Panc1 (cell line): Measurements from ENCODE around the gene MREG. TPM values are rescaled to one million over a fixed set of nuclear protein-coding genes. Genes with fewer than 3 reads are reported as not detected.

Experiments
- ATAC-seq: fragments of 200-7000 bp; cut with Tn5 transposase; 2 replicates; pipeline ENCODE4 v1.9.1; 2020; ENCODE audit warnings: mild to moderate bottlenecking, moderate library complexity
- BruUV-seq: library from RNA; stranded (reverse); fragments of 400-500 nt; replicated peaks from 2 replicates; lab custom pipeline; 2021; lab: Mats Ljungman, UMichigan
- CTCF ChIA-PET: fragments of 300-600 bp; sonication (Branson Sonifier 250); formaldehyde crosslinking; loops from one replicate; lab custom pipeline; 2022; ENCODE audit warnings: antibody characterized with exemption; lab: Charles Lee
- POLR2A ChIA-PET: fragments of 300-600 bp; sonication (Branson Sonifier 250); formaldehyde crosslinking; loops from one replicate; lab custom pipeline; 2022; ENCODE audit warnings: antibody characterized with exemption; lab: Charles Lee
- DNase-seq: peaks from one replicate; pipeline ENCODE4 v3.0.0-alpha.2; 2010; ENCODE audit warnings: low read depth, low spot score
- H3K27ac ChIP-seq: 2 replicates; pipeline ENCODE4 v1.5.1; 2011; ENCODE audit warnings: mild to moderate bottlenecking, low read length, inconsistent platforms
- H3K27me3 ChIP-seq: fragments of 200-500 bp; sonication (Bioruptor generic); 2 replicates; pipeline ENCODE4 v1.6.0; 2014; ENCODE audit warnings: low read length, inconsistent platforms; ENCODE audit not compliant: control insufficient read depth, insufficient read depth
- H3K36me3 ChIP-seq: fragments of 200-500 bp; sonication (Bioruptor generic); 2 replicates; pipeline ENCODE4 v1.5.1; 2014; ENCODE audit warnings: inconsistent platforms, mild to moderate bottlenecking, low read length, moderate library complexity; ENCODE audit not compliant: control insufficient read depth, insufficient read depth
- H3K4me1 ChIP-seq: 2 replicates; pipeline ENCODE4 v1.5.1; 2011; ENCODE audit warnings: inconsistent platforms, mild to moderate bottlenecking, low read length, moderate library complexity; ENCODE audit not compliant: control insufficient read depth, insufficient read depth
- H3K4me3 ChIP-seq, 2 experiments: 2 replicates each; pipeline ENCODE4 v1.5.1; 2011 to 2012; ENCODE audit warnings: low read depth in 2 of 2, low read length in 2 of 2, mild to moderate bottlenecking in 2 of 2, inconsistent platforms in 1 of 2, moderate library complexity in 1 of 2
- H3K9me3 ChIP-seq: fragments of 200-500 bp; sonication (Bioruptor generic); 2 replicates; pipeline ENCODE4 v1.5.1; 2014; ENCODE audit warnings: low read depth, mild to moderate bottlenecking, inconsistent platforms, low read length, moderate library complexity; ENCODE audit not compliant: control insufficient read depth, insufficient read depth
- POLR2AphosphoS5 ChIP-seq: IDR thresholded peaks from 2 replicates; pipeline ENCODE4 v1.6.1; 2012; ENCODE audit warnings: mild to moderate bottlenecking, low read depth, low read length, moderate library complexity
- SIN3A ChIP-seq: IDR thresholded peaks from 2 replicates; pipeline ENCODE4 v1.6.1; 2012; ENCODE audit warnings: low read depth, mild to moderate bottlenecking, low read length, moderate library complexity, borderline replicate concordance; ENCODE audit not compliant: insufficient read depth
- TCF7L2 ChIP-seq: IDR thresholded peaks from 2 replicates; pipeline ENCODE4 v1.6.1; 2011; ENCODE audit warnings: mild to moderate bottlenecking, low read depth, low read length, inconsistent platforms
- in situ Hi-C: cut with HindIII; loops from 2 replicates; pipeline ENCODE4 v1.10.0; 2016; ENCODE audit warnings: low sequenced_read_pairs, low pct_unique_long_range_greater_than_20kb
- intact Hi-C: fragments of 100-400 bp; cut with micrococcal nuclease; formaldehyde crosslinking; loops from one replicate; pipeline ENCODE4 v1.10.0; 2022; ENCODE audit not compliant: unreplicated experiment
- total RNA-seq: library from RNA; stranded (reverse); gene quantifications from one replicate; pipeline ENCODE4 v1.2.1, GENCODE V29; 2021; ENCODE audit not compliant: unreplicated experiment
- TF ChIP-seq, protein P1 (sequence below): fragments of 450-650 bp; IDR thresholded peaks from 2 replicates; pipeline ENCODE4 v1.5.1; 2017; ENCODE audit warnings: mild to moderate bottlenecking
- TF ChIP-seq, protein P2 (sequence below), 2 experiments: IDR thresholded peaks; 2 replicates each; pipeline ENCODE4 v1.6.1; 2011 to 2012; ENCODE audit warnings: low read depth in 2 of 2, control low read depth in 1 of 2, low read length in 1 of 2, mild to moderate bottlenecking in 1 of 2, moderate library complexity in 1 of 2; ENCODE audit not compliant: insufficient read depth in 1 of 2

The MREG gene
- total RNA-seq, 1 experiment from 2014 or later: 19.2 TPM

DNA sequence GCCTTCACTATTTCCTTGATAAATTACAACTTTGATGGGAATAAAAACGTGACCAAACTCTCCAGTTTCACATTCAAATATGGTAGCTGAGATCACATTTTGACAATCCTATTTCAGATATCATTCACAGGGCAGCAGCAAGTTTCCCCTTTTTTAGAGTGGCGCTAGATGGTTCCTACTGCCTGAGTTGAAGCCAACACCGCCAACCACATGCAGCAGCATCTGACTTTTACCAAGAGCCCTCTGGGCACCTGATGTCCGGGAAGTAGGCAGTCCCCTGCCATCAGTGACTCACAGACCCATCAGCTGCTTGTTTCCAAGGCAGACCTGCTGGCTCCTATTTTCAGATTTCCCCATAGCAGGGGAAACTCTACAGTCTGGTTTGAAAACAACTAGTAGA, 4.0 kb upstream of the MREG start:
- Histone ChIP-seq H3K27me3 (no peaks in the 10 kb centered on the region), H3K27ac (no peak overlapping the region), H3K4me3 (no peak overlapping the region), H3K9me3 (no peaks in the 10 kb centered on the region), H3K36me3 (no peaks in the 10 kb centered on the region; the same call in 1 of the 2 replicates), H3K4me1 (peaks cover 7% of the 10 kb centered on the region)
- DNase-seq (no peak), ATAC-seq (no peak)
- CTCF ChIA-PET: no interaction called here
- TF ChIP-seq, protein P1, sequence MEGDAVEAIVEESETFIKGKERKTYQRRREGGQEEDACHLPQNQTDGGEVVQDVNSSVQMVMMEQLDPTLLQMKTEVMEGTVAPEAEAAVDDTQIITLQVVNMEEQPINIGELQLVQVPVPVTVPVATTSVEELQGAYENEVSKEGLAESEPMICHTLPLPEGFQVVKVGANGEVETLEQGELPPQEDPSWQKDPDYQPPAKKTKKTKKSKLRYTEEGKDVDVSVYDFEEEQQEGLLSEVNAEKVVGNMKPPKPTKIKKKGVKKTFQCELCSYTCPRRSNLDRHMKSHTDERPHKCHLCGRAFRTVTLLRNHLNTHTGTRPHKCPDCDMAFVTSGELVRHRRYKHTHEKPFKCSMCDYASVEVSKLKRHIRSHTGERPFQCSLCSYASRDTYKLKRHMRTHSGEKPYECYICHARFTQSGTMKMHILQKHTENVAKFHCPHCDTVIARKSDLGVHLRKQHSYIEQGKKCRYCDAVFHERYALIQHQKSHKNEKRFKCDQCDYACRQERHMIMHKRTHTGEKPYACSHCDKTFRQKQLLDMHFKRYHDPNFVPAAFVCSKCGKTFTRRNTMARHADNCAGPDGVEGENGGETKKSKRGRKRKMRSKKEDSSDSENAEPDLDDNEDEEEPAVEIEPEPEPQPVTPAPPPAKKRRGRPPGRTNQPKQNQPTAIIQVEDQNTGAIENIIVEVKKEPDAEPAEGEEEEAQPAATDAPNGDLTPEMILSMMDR: no peak
- TF ChIP-seq, protein P2, sequence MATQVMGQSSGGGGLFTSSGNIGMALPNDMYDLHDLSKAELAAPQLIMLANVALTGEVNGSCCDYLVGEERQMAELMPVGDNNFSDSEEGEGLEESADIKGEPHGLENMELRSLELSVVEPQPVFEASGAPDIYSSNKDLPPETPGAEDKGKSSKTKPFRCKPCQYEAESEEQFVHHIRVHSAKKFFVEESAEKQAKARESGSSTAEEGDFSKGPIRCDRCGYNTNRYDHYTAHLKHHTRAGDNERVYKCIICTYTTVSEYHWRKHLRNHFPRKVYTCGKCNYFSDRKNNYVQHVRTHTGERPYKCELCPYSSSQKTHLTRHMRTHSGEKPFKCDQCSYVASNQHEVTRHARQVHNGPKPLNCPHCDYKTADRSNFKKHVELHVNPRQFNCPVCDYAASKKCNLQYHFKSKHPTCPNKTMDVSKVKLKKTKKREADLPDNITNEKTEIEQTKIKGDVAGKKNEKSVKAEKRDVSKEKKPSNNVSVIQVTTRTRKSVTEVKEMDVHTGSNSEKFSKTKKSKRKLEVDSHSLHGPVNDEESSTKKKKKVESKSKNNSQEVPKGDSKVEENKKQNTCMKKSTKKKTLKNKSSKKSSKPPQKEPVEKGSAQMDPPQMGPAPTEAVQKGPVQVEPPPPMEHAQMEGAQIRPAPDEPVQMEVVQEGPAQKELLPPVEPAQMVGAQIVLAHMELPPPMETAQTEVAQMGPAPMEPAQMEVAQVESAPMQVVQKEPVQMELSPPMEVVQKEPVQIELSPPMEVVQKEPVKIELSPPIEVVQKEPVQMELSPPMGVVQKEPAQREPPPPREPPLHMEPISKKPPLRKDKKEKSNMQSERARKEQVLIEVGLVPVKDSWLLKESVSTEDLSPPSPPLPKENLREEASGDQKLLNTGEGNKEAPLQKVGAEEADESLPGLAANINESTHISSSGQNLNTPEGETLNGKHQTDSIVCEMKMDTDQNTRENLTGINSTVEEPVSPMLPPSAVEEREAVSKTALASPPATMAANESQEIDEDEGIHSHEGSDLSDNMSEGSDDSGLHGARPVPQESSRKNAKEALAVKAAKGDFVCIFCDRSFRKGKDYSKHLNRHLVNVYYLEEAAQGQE (IDR thresholded peaks at IDR 0.05; ENCODE audit: insufficient read depth in 1 of 2, low read depth in 2 of 2, low read length in 1 of 2): no peak
- no peak for TF ChIP-seq SIN3A
- TF ChIP-seq POLR2AphosphoS5: no peak
- TF ChIP-seq TCF7L2: no peak
- intact Hi-C loops: no loop called here
- POLR2A ChIA-PET: no interaction called here
- BruUV-seq: no TSS peak
- in situ Hi-C loops: no loop called here

DNA sequence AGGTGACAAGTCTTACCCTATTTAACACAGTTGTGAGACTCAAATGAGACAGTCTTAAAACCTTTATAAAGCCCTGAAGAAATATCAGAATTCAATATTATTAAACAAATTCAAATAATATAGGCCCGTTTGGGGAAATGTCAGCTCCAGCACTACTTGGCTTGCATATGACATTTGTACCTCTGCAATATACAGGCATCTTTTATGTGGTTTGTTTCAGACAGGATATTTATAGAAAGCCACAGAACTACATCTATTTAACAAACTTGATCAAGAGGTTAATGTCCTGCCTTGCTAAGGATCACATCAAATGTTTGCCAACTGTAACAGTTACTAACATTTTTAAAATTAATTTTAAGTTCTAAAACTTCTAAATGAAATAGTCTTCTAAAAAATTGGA, 3.2 kb upstream of the MREG start:
- Histone ChIP-seq H3K4me1 (peaks cover 14% of the 10 kb centered on the region), H3K27me3 (no peaks in the 10 kb centered on the region), H3K4me3 (no peak overlapping the region), H3K27ac (no peak overlapping the region), H3K36me3 (no peaks in the 10 kb centered on the region; the same call in 1 of the 2 replicates), H3K9me3 (no peaks in the 10 kb centered on the region)
- ATAC-seq (no peak), DNase-seq (no peak)
- ChIA-PET CTCF (no interaction called here), POLR2A (no interaction called here)
- in situ Hi-C loops (no loop called here), intact Hi-C loops (no loop called here)
- no TSS peak for BruUV-seq
- TF ChIP-seq, protein P2 (IDR thresholded peaks at IDR 0.05; ENCODE audit: insufficient read depth in 1 of 2, low read depth in 2 of 2, low read length in 1 of 2): no peak
- TF ChIP-seq SIN3A (no peak), POLR2AphosphoS5 (no peak), TCF7L2 (no peak)
- TF ChIP-seq, protein P1: no peak
